Lower lobe of right lung (tissue), 2 donors: Measurements from ENCODE around the gene SFRP4. TPM values are rescaled to one million over a fixed set of nuclear protein-coding genes. Genes with fewer than 3 reads are reported as not detected.

Experiments used
- ATAC-seq, 2 donors: fragments of 200-7000 bp; cut with Tn5 transposase; one replicate each; pipeline ENCODE4 v1.9.1; 2020 to 2022; ENCODE audit warnings: mild to moderate bottlenecking in 2 of 2, moderate library complexity in 2 of 2
- DNase-seq: peaks from one replicate; pipeline ENCODE4 v3.0.0-alpha.2; 2020
- H3K27ac ChIP-seq: fragments of 200-600 bp; one replicate; pipeline ENCODE4 v1.8.0; 2022
- H3K27me3 ChIP-seq: fragments of 200-600 bp; one replicate; pipeline ENCODE4 v1.8.0; 2022; ENCODE audit warnings: low read depth
- H3K36me3 ChIP-seq: fragments of 200-600 bp; one replicate; pipeline ENCODE4 v1.8.0; 2022; ENCODE audit warnings: mild to moderate bottlenecking
- H3K4me1 ChIP-seq: fragments of 200-600 bp; one replicate; pipeline ENCODE4 v1.8.0; 2022
- H3K4me3 ChIP-seq: fragments of 200-600 bp; one replicate; pipeline ENCODE4 v1.8.0; 2022; ENCODE audit warnings: mild to moderate bottlenecking
- H3K9me3 ChIP-seq: fragments of 200-600 bp; one replicate; pipeline ENCODE4 v1.8.0; 2022
- intact Hi-C: fragments of 100-400 bp; cut with DNase I; formaldehyde crosslinking; loops from one replicate; pipeline ENCODE4 v1.11.0; 2022
- total RNA-seq: library from RNA; stranded (reverse); fragmentation: NEBNext Ultra II Directional; extraction: Animal tissue kit (Norgen Biotek cat#: 25700); gene quantifications from one replicate; pipeline ENCODE4 v1.2.1, GENCODE V29; 2021
- TF ChIP-seq, protein P1 (sequence below): fragments of 200-600 bp; IDR thresholded peaks from one replicate; pipeline ENCODE4 v1.8.0; 2022; ENCODE audit warnings: antibody characterized with exemption, mild to moderate bottlenecking
- donor health status: DM: no; HTN: yes; CAD: no; lungs with severe emphysema.

SFRP4 gene
- total RNA-seq, 1 donor from 2014 or later = 4.8 TPM

DNA sequence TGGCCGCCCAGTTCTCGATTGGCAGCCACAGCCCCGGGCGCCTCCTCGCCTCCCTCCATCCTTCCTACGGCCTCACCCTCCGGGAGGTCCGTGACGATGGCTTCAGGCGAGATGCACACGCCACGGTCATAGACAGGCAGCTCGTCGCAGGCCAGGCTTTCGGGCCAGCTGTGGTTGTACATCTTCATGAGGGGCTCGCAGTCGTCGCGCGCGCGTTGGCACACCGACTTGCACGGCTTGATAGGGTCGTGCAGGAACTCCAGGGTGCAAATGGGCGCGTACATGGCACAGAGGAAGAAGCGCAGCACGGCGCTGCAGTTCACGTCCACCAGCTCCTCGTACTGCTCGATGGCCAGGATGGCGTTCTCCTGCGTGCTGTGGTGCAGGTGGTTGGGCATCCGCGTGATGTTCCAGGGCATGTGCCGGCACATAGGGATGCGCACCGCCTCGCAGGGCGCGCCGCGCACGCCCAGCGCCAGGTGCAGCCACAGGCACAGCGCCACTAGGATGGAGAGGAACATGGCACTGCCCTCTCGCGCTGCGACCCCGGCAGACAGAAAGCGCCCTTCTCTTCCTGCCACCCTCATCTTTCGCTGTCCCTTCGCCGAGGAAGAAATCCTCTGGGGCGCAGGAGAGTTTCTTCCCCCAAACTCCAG is 472 bp downstream of the SFRP4 start:
- Histone ChIP-seq H3K36me3 (no peaks in the 10 kb centered on the region), H3K4me1 (peaks cover 27% of the 10 kb centered on the region), H3K4me3 (peak overlapping the region; percentile 60), H3K27ac (peak overlapping the region; percentile 71), H3K9me3 (no peaks in the 10 kb centered on the region), H3K27me3 (peaks cover 11% of the 10 kb centered on the region)
- ATAC-seq = peak; percentile 43 to 51
- TF ChIP-seq, protein P1, sequence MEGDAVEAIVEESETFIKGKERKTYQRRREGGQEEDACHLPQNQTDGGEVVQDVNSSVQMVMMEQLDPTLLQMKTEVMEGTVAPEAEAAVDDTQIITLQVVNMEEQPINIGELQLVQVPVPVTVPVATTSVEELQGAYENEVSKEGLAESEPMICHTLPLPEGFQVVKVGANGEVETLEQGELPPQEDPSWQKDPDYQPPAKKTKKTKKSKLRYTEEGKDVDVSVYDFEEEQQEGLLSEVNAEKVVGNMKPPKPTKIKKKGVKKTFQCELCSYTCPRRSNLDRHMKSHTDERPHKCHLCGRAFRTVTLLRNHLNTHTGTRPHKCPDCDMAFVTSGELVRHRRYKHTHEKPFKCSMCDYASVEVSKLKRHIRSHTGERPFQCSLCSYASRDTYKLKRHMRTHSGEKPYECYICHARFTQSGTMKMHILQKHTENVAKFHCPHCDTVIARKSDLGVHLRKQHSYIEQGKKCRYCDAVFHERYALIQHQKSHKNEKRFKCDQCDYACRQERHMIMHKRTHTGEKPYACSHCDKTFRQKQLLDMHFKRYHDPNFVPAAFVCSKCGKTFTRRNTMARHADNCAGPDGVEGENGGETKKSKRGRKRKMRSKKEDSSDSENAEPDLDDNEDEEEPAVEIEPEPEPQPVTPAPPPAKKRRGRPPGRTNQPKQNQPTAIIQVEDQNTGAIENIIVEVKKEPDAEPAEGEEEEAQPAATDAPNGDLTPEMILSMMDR = no peak
- DNase-seq = peak; percentile 48
- intact Hi-C loops = no loop called here

DNA sequence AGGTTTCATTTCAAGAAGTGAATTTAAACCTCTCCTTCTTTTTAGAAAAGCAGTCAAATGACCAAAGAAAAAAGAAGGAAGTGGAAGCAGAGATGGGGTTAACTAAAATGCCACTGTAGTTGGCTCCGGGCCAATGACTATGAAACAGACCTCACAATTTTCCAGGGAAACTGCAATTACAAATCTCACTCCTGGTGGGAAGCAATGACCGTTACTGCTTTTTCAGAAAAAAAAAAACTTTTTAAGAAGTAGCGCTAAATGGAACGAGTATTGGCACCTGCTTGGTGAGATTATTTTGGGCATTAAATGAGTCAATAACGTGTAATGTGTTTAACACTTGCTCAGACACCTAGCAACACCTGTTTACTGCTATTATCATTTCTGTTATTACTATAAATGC is 1.2 kb downstream of the SFRP4 start:
- peaks cover 11% of the 10 kb centered on the region for H3K27me3 ChIP-seq
- TF ChIP-seq, protein P1 = no peak
- peak overlapping the region; percentile 60 for H3K4me3 ChIP-seq
- peaks cover 24% of the 10 kb centered on the region for H3K4me1 ChIP-seq
- H3K9me3 ChIP-seq = no peaks in the 10 kb centered on the region
- H3K27ac ChIP-seq = peak overlapping the region; percentile 71
- no peaks in the 10 kb centered on the region for H3K36me3 ChIP-seq
- no peak for ATAC-seq
- no peak for DNase-seq
- intact Hi-C loops = no loop called here

DNA sequence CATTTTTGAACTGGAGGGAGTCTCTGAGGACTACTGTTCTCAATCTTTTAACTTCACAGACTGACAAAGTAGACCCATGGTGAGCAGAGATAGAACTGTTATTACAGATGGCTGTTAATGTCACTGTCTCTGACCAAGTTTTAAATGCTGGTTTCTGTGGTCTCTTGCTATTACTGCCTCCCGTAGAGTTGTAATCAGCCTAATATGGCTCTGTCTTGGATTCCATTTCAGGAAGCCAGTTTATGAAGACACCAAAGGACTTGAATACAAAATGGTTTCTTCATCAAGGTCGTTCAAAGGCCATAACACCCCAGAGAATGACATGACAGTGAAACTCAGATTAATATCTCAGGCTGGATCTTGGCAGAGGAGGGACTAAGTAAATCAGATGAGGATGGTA is 3.9 kb downstream of the SFRP4 start:
- Histone ChIP-seq H3K27ac (no peak overlapping the region), H3K4me1 (peaks cover 20% of the 10 kb centered on the region), H3K4me3 (no peak overlapping the region), H3K27me3 (peaks cover 11% of the 10 kb centered on the region), H3K36me3 (no peaks in the 10 kb centered on the region), H3K9me3 (no peaks in the 10 kb centered on the region)
- DNase-seq (no peak), ATAC-seq (no peak)
- intact Hi-C loops = no loop called here
- TF ChIP-seq, protein P1 = no peak

- Histone ChIP-seq H3K4me1 (no peaks in the 10 kb centered on the region), H3K36me3 (no peaks in the 10 kb centered on the region), H3K27me3 (no peaks in the 10 kb centered on the region), H3K4me3 (no peak overlapping the region), H3K27ac (no peak overlapping the region), H3K9me3 (no peaks in the 10 kb centered on the region)
- intact Hi-C loops = no loop called here
- ATAC-seq (no peak), DNase-seq (no peak)
- TF ChIP-seq, protein P1 = no peak
Measured at GRCh38 chr7:37908221-37908788, 8.3 kb downstream of the SFRP4 start.

DNA sequence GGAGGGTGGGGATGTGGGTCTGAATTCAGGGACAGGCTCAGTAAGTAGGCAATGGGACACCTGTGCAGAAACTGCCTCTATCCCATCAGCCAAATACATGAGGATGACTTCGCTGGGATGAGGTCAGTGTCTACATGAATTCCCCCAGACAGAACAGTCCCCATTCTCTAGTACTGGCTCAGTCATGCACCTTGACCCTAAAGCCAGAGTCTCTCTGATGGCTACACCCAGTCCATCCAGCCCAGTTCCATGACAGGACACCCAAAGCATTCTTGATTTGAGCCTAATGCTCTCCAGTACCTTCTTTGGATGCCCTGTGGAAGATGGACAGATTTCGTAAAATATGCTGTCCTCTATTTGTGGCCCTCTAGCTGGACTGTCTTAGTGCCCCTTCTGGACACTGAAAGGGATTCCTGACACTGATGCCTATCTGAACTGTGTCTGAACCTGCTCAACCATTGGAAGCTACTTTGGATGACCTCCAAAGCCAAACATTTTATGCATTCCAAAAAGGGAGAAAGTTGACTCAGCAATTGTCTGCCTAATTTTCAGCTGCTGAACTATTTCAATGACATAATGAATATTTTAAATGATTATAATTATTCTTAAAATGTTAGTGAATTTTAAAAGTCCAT is 14.6 kb downstream of the SFRP4 start:
- ATAC-seq = peak; percentile 25 to 50
- DNase-seq = no peak
- H3K4me1 ChIP-seq = no peaks in the 10 kb centered on the region
- no peaks in the 10 kb centered on the region for H3K27me3 ChIP-seq
- H3K36me3 ChIP-seq = no peaks in the 10 kb centered on the region
- H3K9me3 ChIP-seq = no peaks in the 10 kb centered on the region
- no peak overlapping the region for H3K4me3 ChIP-seq
- TF ChIP-seq, protein P1 = no peak
- intact Hi-C loops = no loop called here
- no peak overlapping the region for H3K27ac ChIP-seq
